Mesenchymal stem cell (in vitro differentiated cells and primary cell): ENCODE data around the gene INSM2. TPM values are rescaled to one million over a fixed set of nuclear protein-coding genes. Genes with fewer than 3 reads are reported as not detected.
A peak's percentile ranks its signal among the peaks of the same experiment; 100 is the strongest.

Source experiments
- DNase-seq: peaks from one replicate; pipeline ENCODE4 v3.0.0-alpha.2; 2013
- H2AFZ ChIP-seq: one replicate; pipeline ENCODE4 v1.6.1; 2013; ENCODE audit warnings: low read depth, mild to moderate bottlenecking, control low read depth, inconsistent platforms, low read length, moderate library complexity
- H2AK5ac ChIP-seq: 2 replicates; pipeline ENCODE4 v1.6.1; 2013; ENCODE audit warnings: low read length, moderate library complexity, mild to moderate bottlenecking, inconsistent platforms; ENCODE audit not compliant: severe bottlenecking
- H2BK120ac ChIP-seq: one replicate; pipeline ENCODE4 v1.6.1; 2013; ENCODE audit warnings: low read depth, mild to moderate bottlenecking, inconsistent platforms, low read length, moderate library complexity
- H2BK12ac ChIP-seq, 2 experiments: one replicate each; pipeline ENCODE4 v1.6.1; 2013; ENCODE audit warnings: inconsistent platforms in 2 of 2, low read length in 2 of 2, mild to moderate bottlenecking in 2 of 2, moderate library complexity in 2 of 2, control low read depth in 1 of 2
- H2BK15ac ChIP-seq: one replicate; pipeline ENCODE4 v1.6.1; 2013; ENCODE audit warnings: mild to moderate bottlenecking, low read depth, inconsistent platforms; ENCODE audit not compliant: poor library complexity, severe bottlenecking
- H2BK5ac ChIP-seq: 2 replicates; pipeline ENCODE4 v1.6.1; 2013; ENCODE audit warnings: low read depth, mild to moderate bottlenecking, low read length, control low read depth, inconsistent platforms; ENCODE audit not compliant: poor library complexity, severe bottlenecking
- H3K14ac ChIP-seq, 2 experiments: one replicate each; pipeline ENCODE4 v1.6.1; 2013; ENCODE audit warnings: inconsistent platforms in 2 of 2, low read length in 2 of 2, control low read depth in 1 of 2, mild to moderate bottlenecking in 1 of 2, moderate library complexity in 1 of 2
- H3K18ac ChIP-seq, 2 experiments: one replicate each; pipeline ENCODE4 v1.6.1; 2013; ENCODE audit warnings: inconsistent platforms in 2 of 2, low read length in 2 of 2, control low read depth in 1 of 2, low read depth in 1 of 2, mild to moderate bottlenecking in 1 of 2
- H3K23ac ChIP-seq, 2 experiments: one replicate each; pipeline ENCODE4 v1.6.1; 2013; ENCODE audit warnings: inconsistent platforms in 2 of 2, low read length in 2 of 2, mild to moderate bottlenecking in 2 of 2, moderate library complexity in 2 of 2, control low read depth in 1 of 2
- H3K27ac ChIP-seq: 2 replicates; pipeline ENCODE4 v1.5.1; 2013; ENCODE audit warnings: mild to moderate bottlenecking, moderate library complexity, low read length, control low read depth, inconsistent platforms; ENCODE audit not compliant: poor library complexity, severe bottlenecking
- H3K27me3 ChIP-seq, 2 experiments: 2 replicates each; pipeline versions ENCODE4 v1.6.1 to v1.7.0; 2013; ENCODE audit warnings: low read length in 2 of 2, mild to moderate bottlenecking in 2 of 2, moderate library complexity in 2 of 2, control low read depth in 1 of 2, inconsistent platforms in 1 of 2; ENCODE audit not compliant: control insufficient read depth in 1 of 2, insufficient read depth in 1 of 2
- H3K36me3 ChIP-seq, 2 experiments: 2 replicates each; pipeline versions ENCODE4 v1.6.1 to v1.7.0; 2013; ENCODE audit warnings: low read length in 2 of 2, control low read depth in 1 of 2, inconsistent platforms in 1 of 2, low read depth in 1 of 2, mild to moderate bottlenecking in 1 of 2; ENCODE audit not compliant: insufficient read depth in 2 of 2, control insufficient read depth in 1 of 2
- H3K4ac ChIP-seq, 2 experiments: one replicate each; pipeline ENCODE4 v1.6.1; 2013; ENCODE audit warnings: inconsistent platforms in 2 of 2, low read length in 2 of 2, mild to moderate bottlenecking in 2 of 2, moderate library complexity in 2 of 2, control low read depth in 1 of 2, low read depth in 1 of 2
- H3K4me1 ChIP-seq: 2 replicates; pipeline ENCODE4 v1.6.1; 2013; ENCODE audit warnings: low read depth, low read length, control low read depth; ENCODE audit not compliant: control insufficient read depth, insufficient read depth
- H3K4me2 ChIP-seq: 2 replicates; pipeline ENCODE4 v1.6.1; 2013; ENCODE audit warnings: low read length, mild to moderate bottlenecking, inconsistent platforms; ENCODE audit not compliant: poor library complexity, severe bottlenecking
- H3K4me3 ChIP-seq, 2 experiments: 2 replicates each; pipeline versions ENCODE4 v1.5.1 to v1.7.0; 2013; ENCODE audit warnings: low read length in 2 of 2, mild to moderate bottlenecking in 2 of 2, control low read depth in 1 of 2, low read depth in 1 of 2; ENCODE audit not compliant: insufficient read depth in 1 of 2
- H3K79me1 ChIP-seq: replicated peaks from 2 replicates; pipeline ENCODE4 v1.6.1; 2013; ENCODE audit warnings: mild to moderate bottlenecking, control low read depth, low read length, inconsistent platforms; ENCODE audit not compliant: poor library complexity, severe bottlenecking
- H3K9ac ChIP-seq: 2 replicates; pipeline ENCODE4 v1.7.0; 2013; ENCODE audit warnings: mild to moderate bottlenecking, low read length, moderate library complexity
- H3K9me3 ChIP-seq: 2 replicates; pipeline ENCODE4 v1.7.0; 2013; ENCODE audit warnings: mild to moderate bottlenecking, low read length; ENCODE audit not compliant: control insufficient read depth
- H4K8ac ChIP-seq: one replicate; pipeline ENCODE4 v1.6.1; 2013; ENCODE audit warnings: inconsistent platforms, mild to moderate bottlenecking, low read length, moderate library complexity
- H4K91ac ChIP-seq: one replicate; pipeline ENCODE4 v1.6.1; 2013; ENCODE audit warnings: mild to moderate bottlenecking, low read length, inconsistent platforms
- WGBS: methylation state at CpG from one replicate; pipeline ENCODE4 v1.1.7; 2013; ENCODE audit warnings: mixed read lengths; 5-methylcytosine and 5-hydroxymethylcytosine counted together
- polyA plus RNA-seq, 2 experiments: library from polyadenylated mRNA; stranded (reverse); fragments of 200-250 nt; gene quantifications; one replicate each; pipeline ENCODE4 v1.2.3, GENCODE V29; 2013

The INSM2 gene
- polyA plus RNA-seq (2013, experiment 1 of 2) = not detected
- polyA plus RNA-seq (2013, experiment 2 of 2) = not detected

- Histone ChIP-seq H3K4me2 (peak within 1 kb of the TSS; percentile 100), H4K91ac (no peak within 1 kb of the TSS), H3K36me3 (no peaks in the 10 kb centered on the region), H3K79me1 (no peaks in the 10 kb centered on the region), H2BK12ac (no peak within 1 kb of the TSS), H2AFZ (peak within 1 kb of the TSS; percentile 66), H3K9me3 (no peaks in the 10 kb centered on the region), H3K4ac (no peak within 1 kb of the TSS), H2AK5ac (no peak within 1 kb of the TSS), H2BK15ac (no peak within 1 kb of the TSS), H3K27ac (no peak within 1 kb of the TSS), H3K23ac (peak within 1 kb of the TSS in 1 of 2 experiments; percentile 59), H3K14ac (no peak within 1 kb of the TSS), H4K8ac (no peak within 1 kb of the TSS), H2BK5ac (no peak within 1 kb of the TSS), H2BK120ac (no peak within 1 kb of the TSS), H3K9ac (no peak within 1 kb of the TSS), H3K4me1 (peaks cover 24% of the 10 kb centered on the region), H3K4me3 (peak within 1 kb of the TSS; percentile 51 to 77), H3K27me3 (peaks cover 56 to 75% of the 10 kb centered on the region in 2 experiments), H3K18ac (no peak within 1 kb of the TSS)
- DNase-seq = peak; percentile 65
- WGBS = 1% methylated on average over 90 of the region's 100 CpGs
Observed at GRCh38 chr14:35533357-35534207, at the start of gene INSM2. INSM2 (plus strand) TSS chr14:35534164; CDS start chr14:35534253, 89 bp downstream.

DNA sequence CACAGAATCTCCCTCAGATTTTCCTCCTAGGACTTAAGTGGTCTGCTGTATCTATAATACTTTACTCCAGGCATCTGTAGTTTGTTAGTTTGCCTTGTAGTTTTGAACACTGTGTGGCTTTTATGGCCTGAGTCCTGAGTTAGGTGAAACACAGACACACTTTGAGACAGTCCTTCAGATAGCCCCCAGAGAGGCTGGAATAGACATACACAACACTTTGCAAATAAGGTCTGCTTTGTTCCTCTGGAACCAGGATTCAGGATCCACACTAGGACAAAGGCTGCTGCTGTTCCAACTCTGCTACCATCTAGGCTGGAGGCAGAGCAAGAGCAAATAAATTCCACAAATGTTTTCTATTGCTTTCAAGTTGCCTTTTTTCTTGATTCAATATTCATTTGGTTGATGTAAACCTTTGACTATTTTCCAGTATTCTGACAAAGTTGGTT lies 41.4 kb upstream of the INSM2 start:
- no peak overlapping the region for H3K27ac ChIP-seq
- H3K23ac ChIP-seq = no peak overlapping the region
- DNase-seq = no peak
- H3K4me2 ChIP-seq = no peak overlapping the region
- H4K8ac ChIP-seq = no peak overlapping the region
- no peak overlapping the region for H3K14ac ChIP-seq
- no peaks in the 10 kb centered on the region for H3K27me3 ChIP-seq
- no peaks in the 10 kb centered on the region for H3K4me1 ChIP-seq
- peaks cover 18% of the 10 kb centered on the region for H3K9me3 ChIP-seq
- H2BK5ac ChIP-seq = no peak overlapping the region
- no peak overlapping the region for H3K18ac ChIP-seq
- H3K4me3 ChIP-seq = no peak overlapping the region
- no peak overlapping the region for H3K4ac ChIP-seq
- H4K91ac ChIP-seq = no peak overlapping the region
- H2BK15ac ChIP-seq = no peak overlapping the region
- no peaks in the 10 kb centered on the region for H3K36me3 ChIP-seq
- H2AFZ ChIP-seq = no peak overlapping the region
- H2AK5ac ChIP-seq = no peak overlapping the region
- no peak overlapping the region for H2BK120ac ChIP-seq
- H2BK12ac ChIP-seq = no peak overlapping the region
- H3K9ac ChIP-seq = no peak overlapping the region
- no peaks in the 10 kb centered on the region for H3K79me1 ChIP-seq

- H3K9ac ChIP-seq = no peak overlapping the region
- no peaks in the 10 kb centered on the region for H3K79me1 ChIP-seq
- H3K36me3 ChIP-seq = no peaks in the 10 kb centered on the region
- H2BK5ac ChIP-seq = no peak overlapping the region
- no peak overlapping the region for H2BK120ac ChIP-seq
- H3K4me3 ChIP-seq = no peak overlapping the region
- H4K91ac ChIP-seq = no peak overlapping the region
- no peak overlapping the region for H3K18ac ChIP-seq
- H4K8ac ChIP-seq = no peak overlapping the region
- no peak overlapping the region for H3K27ac ChIP-seq
- H3K27me3 ChIP-seq = no peaks in the 10 kb centered on the region
- H2BK12ac ChIP-seq = no peak overlapping the region
- no peak overlapping the region for H3K14ac ChIP-seq
- no peak overlapping the region for H3K4me2 ChIP-seq
- H3K4me1 ChIP-seq = no peaks in the 10 kb centered on the region
- no peak overlapping the region for H3K23ac ChIP-seq
- peaks cover 22% of the 10 kb centered on the region for H3K9me3 ChIP-seq
- H3K4ac ChIP-seq = no peak overlapping the region
- no peak overlapping the region for H2AFZ ChIP-seq
- no peak for DNase-seq
- H2AK5ac ChIP-seq = no peak overlapping the region
- no peak overlapping the region for H2BK15ac ChIP-seq
Observed at GRCh38 chr14:35495278-35495677, 38.7 kb upstream of the INSM2 start.

DNA sequence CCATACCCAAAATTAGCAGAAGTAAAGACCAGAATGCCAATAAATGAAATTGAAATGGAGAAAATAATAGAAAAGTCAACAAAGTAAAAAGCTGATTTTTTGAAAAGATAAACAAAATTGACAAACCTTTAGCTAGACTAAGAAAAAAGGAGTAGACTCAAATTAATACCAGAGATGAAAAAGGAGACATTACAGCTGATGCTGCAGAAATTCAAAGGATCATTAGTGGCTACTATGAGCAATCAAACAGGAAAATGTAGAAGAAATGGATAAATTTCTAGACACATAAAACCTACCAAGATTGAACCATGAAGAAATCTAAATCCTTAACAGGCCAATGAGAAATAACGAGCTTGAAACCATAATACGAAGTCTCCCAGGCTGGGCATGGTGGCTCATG lies 34.8 kb upstream of the INSM2 start:
- no peak overlapping the region for H3K18ac ChIP-seq
- no peak overlapping the region for H2BK120ac ChIP-seq
- no peak overlapping the region for H3K4ac ChIP-seq
- H3K23ac ChIP-seq = no peak overlapping the region
- H2BK12ac ChIP-seq = no peak overlapping the region
- no peak overlapping the region for H3K27ac ChIP-seq
- H3K4me3 ChIP-seq = no peak overlapping the region
- H3K14ac ChIP-seq = no peak overlapping the region
- H3K4me2 ChIP-seq = no peak overlapping the region
- DNase-seq = no peak
- H3K36me3 ChIP-seq = no peaks in the 10 kb centered on the region
- peaks cover 6% of the 10 kb centered on the region for H3K9me3 ChIP-seq
- no peak overlapping the region for H2AK5ac ChIP-seq
- H4K91ac ChIP-seq = no peak overlapping the region
- H3K79me1 ChIP-seq = no peaks in the 10 kb centered on the region
- H3K4me1 ChIP-seq = no peaks in the 10 kb centered on the region
- H2BK15ac ChIP-seq = no peak overlapping the region
- H3K9ac ChIP-seq = no peak overlapping the region
- H2AFZ ChIP-seq = no peak overlapping the region
- H2BK5ac ChIP-seq = no peak overlapping the region
- H3K27me3 ChIP-seq = no peaks in the 10 kb centered on the region
- 89% methylated on average over 2 of the region's 2 CpGs for WGBS
- no peak overlapping the region for H4K8ac ChIP-seq
